Subcutaneous adipose tissue (tissue), 4 donors: Measurements from ENCODE around the gene FAM186B. TPM values are rescaled to one million over a fixed set of nuclear protein-coding genes. Genes with fewer than 3 reads are reported as not detected.

ENCODE experiments used
- CTCF ChIP-seq: fragments of 450-650 bp; IDR thresholded peaks from one replicate; pipeline ENCODE4 v1.5.1; 2016; ENCODE audit warnings: low read depth, mild to moderate bottlenecking, control low read depth, antibody characterized with exemption, moderate library complexity
- total RNA-seq, 4 donors: library from RNA; depleted of rRNA; stranded (reverse); fragments of >200 nt; gene quantifications; one replicate each; pipeline ENCODE4 v1.1.0, GENCODE V29; 2016

The FAM186B gene
- total RNA-seq, 4 donors from 2014 or later: 0.17 to 0.66 (median 0.53) TPM

DNA sequence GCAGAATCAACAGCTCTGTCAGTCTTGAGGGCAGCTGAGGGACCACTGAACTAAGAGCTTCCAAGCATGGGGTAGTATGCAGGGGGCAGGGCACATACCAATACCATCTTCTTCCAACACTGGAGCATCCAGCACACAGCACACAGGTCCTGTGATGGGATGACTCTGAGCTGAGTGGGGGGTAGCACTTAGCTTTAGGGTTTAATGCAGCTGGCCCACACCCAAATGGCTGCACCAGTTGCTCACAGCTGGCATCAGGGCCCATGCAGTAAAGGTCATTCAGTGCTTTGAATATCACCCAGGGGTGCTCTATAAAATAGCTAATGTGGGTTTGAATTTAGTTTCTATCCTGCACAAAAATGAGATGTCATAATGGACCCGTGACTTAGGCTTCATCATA, 1.7 kb downstream of the FAM186B start:
- no peak for TF ChIP-seq CTCF

DNA sequence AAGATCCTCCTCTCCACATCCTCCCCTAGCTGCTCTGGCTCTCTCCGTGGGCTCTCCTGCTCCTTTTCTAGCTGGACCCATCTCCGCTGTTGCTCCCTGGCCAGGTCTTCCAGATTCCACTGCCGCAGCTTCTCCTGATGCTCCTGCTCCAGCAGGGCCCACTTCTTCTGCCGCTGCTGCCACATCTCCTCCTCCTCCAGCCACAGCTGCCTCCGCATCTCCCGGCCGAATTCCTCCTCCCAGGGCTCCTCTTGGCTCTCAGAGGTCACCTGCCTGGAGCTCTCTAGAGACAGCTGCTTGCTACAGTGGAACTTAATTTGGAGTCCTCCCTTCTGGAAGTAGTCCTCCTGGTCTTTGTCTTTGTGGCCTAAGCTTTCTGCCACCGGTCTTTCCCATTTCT, 5.5 kb downstream of the FAM186B start:
- no peak for TF ChIP-seq CTCF

DNA sequence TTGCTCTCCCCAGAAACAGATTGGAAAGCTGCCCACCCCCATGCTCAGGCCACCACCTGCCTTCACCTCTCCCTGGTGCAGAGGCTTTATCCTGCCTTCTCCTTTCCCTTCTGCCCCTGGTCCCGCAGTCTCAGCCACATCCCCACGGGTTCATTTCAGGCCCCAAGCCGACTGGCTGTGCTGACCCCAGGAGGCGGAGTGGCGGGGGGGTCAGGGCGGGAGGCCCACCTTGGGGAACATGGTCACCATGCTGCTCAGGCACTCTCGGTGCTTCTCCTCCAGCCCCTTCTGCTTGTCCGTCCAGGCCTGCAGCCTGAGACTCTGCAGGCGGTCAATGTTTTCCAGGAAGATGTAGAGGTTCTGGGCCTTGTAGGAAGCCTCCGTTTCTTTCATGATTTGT, 6.9 kb downstream of the FAM186B start:
- no peak for TF ChIP-seq CTCF

DNA sequence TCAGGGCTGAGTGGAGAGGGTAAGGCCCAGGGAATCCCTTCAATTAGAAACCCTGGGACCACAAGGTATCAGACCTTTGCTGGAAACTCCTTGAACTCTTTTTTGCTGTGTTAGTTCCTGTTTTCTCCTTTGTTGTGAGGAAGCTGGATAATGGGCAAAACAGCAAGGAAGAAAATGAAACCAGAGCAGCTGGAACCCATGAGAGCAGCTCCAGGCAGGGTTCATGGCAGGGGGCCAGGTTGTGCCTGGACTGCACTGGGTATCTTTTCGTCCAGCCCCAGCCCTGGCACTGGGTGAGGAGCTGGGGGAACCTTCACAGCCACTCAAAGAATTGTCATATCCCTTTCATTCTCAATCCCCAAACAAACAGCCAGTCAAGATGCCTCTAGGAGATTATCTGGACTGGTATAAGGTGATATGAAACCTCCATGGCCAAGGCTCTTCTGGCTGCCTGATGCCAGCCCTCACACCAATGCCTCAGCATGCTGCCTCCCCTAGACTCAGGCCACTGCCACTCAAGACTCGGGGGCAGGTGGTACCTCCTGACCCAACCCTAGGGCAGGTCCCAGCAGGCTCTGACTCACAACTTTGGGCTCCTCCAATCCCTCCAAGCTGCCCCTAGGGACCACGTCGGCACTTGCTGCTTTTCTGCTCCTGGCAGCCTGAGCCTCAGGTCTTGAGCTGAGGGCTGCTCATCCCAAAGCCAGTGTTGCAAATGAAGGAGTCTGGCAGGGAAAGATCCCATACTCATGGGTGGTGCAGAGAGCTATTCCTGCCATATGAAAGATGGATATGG, 16.5 kb downstream of the FAM186B start:
- no peak for TF ChIP-seq CTCF

GRCh38 chr12:49588281-49588680, 17.2 kb downstream of the FAM186B start:
- TF ChIP-seq CTCF: no peak

- no peak for TF ChIP-seq CTCF
Observed at GRCh38 chr12:49587174-49587908, 18.1 kb downstream of the FAM186B start.
